ENCODE results near the gene DTX4.

DTX4 gene

GRCh38 chr11:59144579-59145345 is 27.2 kb upstream of the DTX4 start:
- no peak for TF ChIP-seq TEAD4 (IDR thresholded peaks at IDR 0.05)
- TF ChIP-seq MAX (IDR thresholded peaks at IDR 0.05) = no peak
- TF ChIP-seq TCF12 (IDR thresholded peaks at IDR 0.05; ENCODE audit: low read depth) = no peak
- TF ChIP-seq CEBPB (IDR thresholded peaks at IDR 0.05) = no peak
- TF ChIP-seq TAF1 (IDR thresholded peaks at IDR 0.05; ENCODE audit: low read depth) = no peak
- TF ChIP-seq NFIC (IDR thresholded peaks at IDR 0.05) = no peak
- no peak for TF ChIP-seq FOXM1 (IDR thresholded peaks at IDR 0.05; ENCODE audit: borderline replicate concordance, low read depth)

DNA sequence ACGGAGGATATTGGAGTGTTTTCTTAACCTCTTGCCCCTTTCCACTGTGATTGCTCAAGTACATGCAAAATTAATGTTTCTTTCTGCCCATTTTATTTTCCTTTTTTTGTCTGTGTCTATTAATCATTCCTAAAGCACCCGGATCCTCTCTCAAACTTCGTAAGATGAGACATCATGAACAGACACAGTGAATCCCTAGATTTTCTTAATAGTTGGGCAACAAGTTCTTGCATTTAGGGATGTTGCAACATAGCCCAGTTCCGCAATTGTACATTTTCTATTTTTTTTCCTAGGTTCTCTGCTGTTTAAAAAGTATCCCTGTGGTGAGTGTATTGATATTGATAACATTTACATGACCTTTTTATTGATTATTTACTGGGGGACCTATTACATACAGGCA is 26.4 kb upstream of the DTX4 start:
- TF ChIP-seq USF1 (IDR thresholded peaks at IDR 0.05) (no peak), RAD21 (IDR thresholded peaks at IDR 0.05; ENCODE audit: low read depth) (no peak), EGR1 (IDR thresholded peaks at IDR 0.05) (no peak), REST (IDR thresholded peaks at IDR 0.05; ENCODE audit: low read depth) (no peak), FOXM1 (IDR thresholded peaks at IDR 0.05; ENCODE audit: borderline replicate concordance, low read depth) (no peak), TCF12 (IDR thresholded peaks at IDR 0.05; ENCODE audit: low read depth) (no peak), TEAD4 (IDR thresholded peaks at IDR 0.05) (no peak), NFIC (IDR thresholded peaks at IDR 0.05) (no peak), MAX (IDR thresholded peaks at IDR 0.05) (no peak), TAF1 (IDR thresholded peaks at IDR 0.05; ENCODE audit: low read depth) (no peak), ZBTB7A (IDR thresholded peaks at IDR 0.05; ENCODE audit: low read depth) (no peak), CREB1 (IDR thresholded peaks at IDR 0.05; ENCODE audit: low read depth) (no peak), EP300 (IDR thresholded peaks at IDR 0.05; ENCODE audit: borderline replicate concordance) (no peak), YY1 (IDR thresholded peaks at IDR 0.05; ENCODE audit: low read depth) (no peak), CEBPB (IDR thresholded peaks at IDR 0.05) (no peak)

GRCh38 chr11:59151761-59152160 is 20.2 kb upstream of the DTX4 start:
- no peak for TF ChIP-seq EP300 (IDR thresholded peaks at IDR 0.05; ENCODE audit: borderline replicate concordance)
- TF ChIP-seq YY1 (IDR thresholded peaks at IDR 0.05; ENCODE audit: low read depth) = no peak
- no peak for TF ChIP-seq TEAD4 (IDR thresholded peaks at IDR 0.05)
- no peak for TF ChIP-seq USF1 (IDR thresholded peaks at IDR 0.05)
- no peak for TF ChIP-seq REST (IDR thresholded peaks at IDR 0.05; ENCODE audit: low read depth)
- no peak for TF ChIP-seq NFIC (IDR thresholded peaks at IDR 0.05)
- TF ChIP-seq RAD21 (IDR thresholded peaks at IDR 0.05; ENCODE audit: low read depth) = no peak
- no peak for TF ChIP-seq EGR1 (IDR thresholded peaks at IDR 0.05)
- TF ChIP-seq TAF1 (IDR thresholded peaks at IDR 0.05; ENCODE audit: low read depth) = no peak
- no peak for TF ChIP-seq MAX (IDR thresholded peaks at IDR 0.05)
- no peak for TF ChIP-seq ZBTB7A (IDR thresholded peaks at IDR 0.05; ENCODE audit: low read depth)
- TF ChIP-seq FOXM1 (IDR thresholded peaks at IDR 0.05; ENCODE audit: borderline replicate concordance, low read depth) = no peak
- TF ChIP-seq TCF12 (IDR thresholded peaks at IDR 0.05; ENCODE audit: low read depth) = no peak
- TF ChIP-seq CEBPB (IDR thresholded peaks at IDR 0.05) = no peak
- no peak for TF ChIP-seq CREB1 (IDR thresholded peaks at IDR 0.05; ENCODE audit: low read depth)

DNA sequence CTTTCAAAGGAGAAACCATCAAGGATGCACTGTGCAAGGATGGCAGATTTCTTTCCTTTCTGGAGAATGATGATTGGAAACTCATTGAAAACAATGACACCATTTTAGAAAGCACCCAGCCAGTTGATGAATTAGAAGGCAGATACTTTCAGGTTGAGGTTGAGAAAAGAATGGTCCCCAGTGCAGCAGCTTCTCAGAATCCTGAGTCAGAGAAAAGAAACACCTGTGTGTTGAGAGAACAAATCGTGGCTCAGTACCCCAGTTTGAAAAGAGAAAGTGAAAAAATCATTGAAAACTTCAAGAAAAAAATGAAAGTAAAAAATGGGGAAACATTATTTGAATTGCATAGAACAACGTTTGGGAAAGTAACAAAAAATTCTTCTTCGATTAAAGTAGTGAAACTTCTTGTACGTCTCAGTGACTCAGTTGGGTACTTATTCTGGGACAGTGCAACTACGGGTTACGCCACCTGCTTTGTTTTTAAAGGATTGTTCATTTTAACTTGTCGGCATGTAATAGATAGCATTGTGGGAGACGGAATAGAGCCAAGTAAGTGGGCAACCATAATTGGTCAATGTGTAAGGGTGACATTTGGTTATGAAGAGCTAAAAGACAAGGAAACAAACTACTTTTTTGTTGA is 19.5 kb upstream of the DTX4 start:
- no peak for TF ChIP-seq NFIC (IDR thresholded peaks at IDR 0.05)
- no peak for TF ChIP-seq RAD21 (IDR thresholded peaks at IDR 0.05; ENCODE audit: low read depth)
- no peak for TF ChIP-seq TAF1 (IDR thresholded peaks at IDR 0.05; ENCODE audit: low read depth)

- no peak for TF ChIP-seq EGR1 (IDR thresholded peaks at IDR 0.05)
- no peak for TF ChIP-seq NFIC (IDR thresholded peaks at IDR 0.05)
- no peak for TF ChIP-seq FOXM1 (IDR thresholded peaks at IDR 0.05; ENCODE audit: borderline replicate concordance, low read depth)
- TF ChIP-seq EP300 (IDR thresholded peaks at IDR 0.05; ENCODE audit: borderline replicate concordance) = no peak
- no peak for TF ChIP-seq REST (IDR thresholded peaks at IDR 0.05; ENCODE audit: low read depth)
- no peak for TF ChIP-seq MAX (IDR thresholded peaks at IDR 0.05)
- TF ChIP-seq TAF1 (IDR thresholded peaks at IDR 0.05; ENCODE audit: low read depth) = no peak
- TF ChIP-seq USF1 (IDR thresholded peaks at IDR 0.05) = no peak
- TF ChIP-seq CEBPB (IDR thresholded peaks at IDR 0.05) = no peak
- no peak for TF ChIP-seq YY1 (IDR thresholded peaks at IDR 0.05; ENCODE audit: low read depth)
- TF ChIP-seq CREB1 (IDR thresholded peaks at IDR 0.05; ENCODE audit: low read depth) = no peak
- no peak for TF ChIP-seq ZBTB7A (IDR thresholded peaks at IDR 0.05; ENCODE audit: low read depth)
- TF ChIP-seq TEAD4 (IDR thresholded peaks at IDR 0.05) = no peak
- no peak for TF ChIP-seq RAD21 (IDR thresholded peaks at IDR 0.05; ENCODE audit: low read depth)
- TF ChIP-seq TCF12 (IDR thresholded peaks at IDR 0.05; ENCODE audit: low read depth) = no peak
These were observed 17.3 kb upstream of the DTX4 start for GRCh38 chr11:59154610-59155009.

All from Ishikawa (cell line).